Tibial artery (tissue), 4 donors: ENCODE data around the gene TNS4.

ENCODE experiments used
- DNase-seq, 2 donors: peaks; one replicate each; pipeline ENCODE4 v3.0.0-alpha.2; 2019
- H3K27ac ChIP-seq, 2 donors: fragments of 200-600 bp; sonication (generic) in 1 of 2; 1 replicate in 1 of 2; 2 replicates in 1 of 2; pipeline ENCODE4 v1.5.1; 2018 to 2019; ENCODE audit warnings: mild to moderate bottlenecking in 1 of 2
- H3K27me3 ChIP-seq, 2 donors: fragments of 200-600 bp; sonication (generic) in 1 of 2; one replicate each; pipeline versions ENCODE4 v1.5.1 to v1.6.0; 2016 to 2019
- H3K36me3 ChIP-seq, 3 donors: fragments of 200-600 bp; sonication (generic) in 2 of 3; one replicate each; pipeline ENCODE4 v1.5.1; 2016 to 2019; ENCODE audit warnings: mild to moderate bottlenecking in 2 of 3
- H3K4me1 ChIP-seq, 4 donors: fragments of 200-600 bp; sonication (generic) in 2 of 4; 1 replicate in 3 of 4; 2 replicates in 1 of 4; pipeline ENCODE4 v1.5.1; 2016 to 2019
- H3K4me3 ChIP-seq, 2 donors: fragments of 200-600 bp; sonication (generic) in 1 of 2; 1 replicate in 1 of 2; 2 replicates in 1 of 2; pipeline ENCODE4 v1.5.1; 2018 to 2019; ENCODE audit warnings: mild to moderate bottlenecking in 2 of 2
- H3K9me3 ChIP-seq, 3 donors: fragments of 200-600 bp; sonication (generic) in 1 of 3; one replicate each; pipeline ENCODE4 v1.5.1; 2016 to 2019
- CTCF ChIP-seq, 2 experiments: fragments of 200-600 bp in 1 of 2; fragments of 450-650 bp in 1 of 2; IDR thresholded peaks; one replicate each; pipeline ENCODE4 v1.5.1; 2017 to 2019; ENCODE audit warnings: antibody characterized with exemption in 2 of 2, mild to moderate bottlenecking in 1 of 2, moderate library complexity in 1 of 2
- intact Hi-C: fragments of 100-400 bp; cut with DNase I; formaldehyde crosslinking; loops from one replicate; pipeline ENCODE4 v1.15.0; 2023; ENCODE audit warnings: low total_unique reads

The TNS4 gene

DNA sequence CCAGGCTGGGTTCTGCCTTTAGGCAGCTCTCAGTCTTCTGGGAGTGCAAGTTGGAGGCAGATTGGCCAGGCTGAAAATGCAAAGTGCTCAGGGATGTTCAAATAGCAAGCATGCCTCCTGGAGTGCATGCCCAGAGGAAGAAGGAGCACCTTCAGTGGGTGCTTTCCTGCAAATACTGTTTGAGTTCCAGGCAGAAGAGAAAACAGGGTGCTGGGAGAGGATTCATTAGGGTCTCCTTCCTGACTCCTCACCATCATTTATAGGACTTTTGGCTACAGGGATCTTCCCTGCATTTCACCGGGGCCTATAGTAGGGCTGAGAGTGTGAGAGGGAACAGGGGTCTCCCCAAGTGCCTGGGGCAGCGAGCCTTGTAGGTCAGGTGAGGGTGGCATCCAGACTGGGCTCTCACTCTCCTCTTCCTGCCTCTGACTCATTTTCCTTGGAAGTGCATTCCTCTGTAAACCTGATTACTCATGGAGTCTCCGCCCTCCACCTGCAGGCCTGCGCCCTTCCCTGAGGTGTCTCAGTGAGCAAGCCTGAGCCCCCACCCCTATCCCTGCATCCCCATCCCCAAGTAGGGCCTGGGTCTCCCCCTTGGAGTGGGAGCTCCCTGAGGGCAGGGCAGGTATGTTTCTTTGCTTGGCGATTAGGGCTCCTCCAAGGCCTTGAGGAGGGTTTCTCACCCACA lies 17.1 kb upstream of the TNS4 start:
- no peaks in the 10 kb centered on the region for H3K4me1 ChIP-seq
- H3K9me3 ChIP-seq: no peaks in the 10 kb centered on the region
- H3K4me3 ChIP-seq: no peak overlapping the region
- H3K27me3 ChIP-seq: peaks cover 0 to 21% of the 10 kb centered on the region in 2 donors
- TF ChIP-seq CTCF (IDR thresholded peaks at IDR 0.05): no peak
- intact Hi-C loops: no loop called here
- H3K36me3 ChIP-seq: no peaks in the 10 kb centered on the region
- no peak overlapping the region for H3K27ac ChIP-seq
- DNase-seq: peak in 1 of 2 donors; percentile 37

GRCh38 chr17:40517981-40518380 lies 16.6 kb upstream of the TNS4 start:
- H3K4me3 ChIP-seq: no peak overlapping the region
- no peaks in the 10 kb centered on the region for H3K4me1 ChIP-seq
- H3K27me3 ChIP-seq: peaks cover 0 to 21% of the 10 kb centered on the region in 2 donors
- no peaks in the 10 kb centered on the region for H3K9me3 ChIP-seq
- no peak for TF ChIP-seq CTCF (IDR thresholded peaks at IDR 0.05)
- no peaks in the 10 kb centered on the region for H3K36me3 ChIP-seq
- intact Hi-C loops: no loop called here
- H3K27ac ChIP-seq: no peak overlapping the region
- DNase-seq: peak in 1 of 2 donors; percentile 33

DNA sequence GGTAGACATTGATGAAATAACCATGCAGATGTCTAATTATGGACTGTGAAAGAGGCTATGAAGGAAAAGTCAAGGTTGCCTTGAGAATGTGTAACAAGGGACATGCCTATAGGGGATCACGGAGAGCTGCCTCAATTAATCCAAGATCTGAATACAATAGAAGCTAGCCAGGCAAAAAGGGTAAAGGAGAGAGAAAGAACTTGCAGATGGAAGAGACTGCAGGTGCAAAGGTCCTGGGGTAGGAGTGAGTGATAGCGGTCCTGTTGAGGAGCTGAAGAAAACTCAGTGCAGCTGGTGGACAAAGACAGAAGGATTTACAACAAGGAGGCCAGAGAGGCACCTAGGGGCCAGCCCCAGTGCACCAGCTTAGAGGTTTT lies 15.9 kb upstream of the TNS4 start:
- Histone ChIP-seq H3K27ac (no peak overlapping the region), H3K4me1 (peaks cover 0 to 3% (median under 1%) of the 10 kb centered on the region in 4 donors), H3K4me3 (no peak overlapping the region), H3K27me3 (peaks cover 0 to 21% of the 10 kb centered on the region in 2 donors), H3K36me3 (no peaks in the 10 kb centered on the region), H3K9me3 (no peaks in the 10 kb centered on the region)
- no peak for TF ChIP-seq CTCF (IDR thresholded peaks at IDR 0.05)
- intact Hi-C loops: no loop called here
- peak in 1 of 2 donors; percentile 12 for DNase-seq

- Histone ChIP-seq H3K27ac (no peak overlapping the region), H3K4me1 (peaks cover 0 to 7% (median 3%) of the 10 kb centered on the region in 4 donors), H3K27me3 (peaks cover 0 to 21% of the 10 kb centered on the region in 2 donors), H3K4me3 (no peak overlapping the region), H3K9me3 (no peaks in the 10 kb centered on the region), H3K36me3 (no peaks in the 10 kb centered on the region)
- intact Hi-C loops: no loop called here
- DNase-seq: peak in 1 of 2 donors; percentile 44
- no peak for TF ChIP-seq CTCF (IDR thresholded peaks at IDR 0.05)
These were observed 15.3 kb upstream of the TNS4 start for GRCh38 chr17:40516581-40517285.

GRCh38 chr17:40515491-40516041 lies 14.1 kb upstream of the TNS4 start:
- no peaks in the 10 kb centered on the region for H3K36me3 ChIP-seq
- peak in 1 of 2 donors; percentile 32 for DNase-seq
- H3K9me3 ChIP-seq: no peaks in the 10 kb centered on the region
- H3K27ac ChIP-seq: no peak overlapping the region
- no peak for TF ChIP-seq CTCF (IDR thresholded peaks at IDR 0.05)
- peaks cover 0 to 13% of the 10 kb centered on the region in 2 donors for H3K27me3 ChIP-seq
- peaks cover 0 to 10% (median 3%) of the 10 kb centered on the region in 4 donors for H3K4me1 ChIP-seq
- no peak overlapping the region for H3K4me3 ChIP-seq
- intact Hi-C loops: no loop called here
